Stromal cell of bone marrow (primary cell): ENCODE measurements around the gene DOP1A.

Experiments
- DNase-seq: peaks from one replicate; pipeline ENCODE4 v3.0.0-alpha.2; 2012; ENCODE audit warnings: low read depth

Gene DOP1A

GRCh38 chr6:83083476-83083875 lies 16.0 kb downstream of the DOP1A start:
- no peak for DNase-seq

DNA sequence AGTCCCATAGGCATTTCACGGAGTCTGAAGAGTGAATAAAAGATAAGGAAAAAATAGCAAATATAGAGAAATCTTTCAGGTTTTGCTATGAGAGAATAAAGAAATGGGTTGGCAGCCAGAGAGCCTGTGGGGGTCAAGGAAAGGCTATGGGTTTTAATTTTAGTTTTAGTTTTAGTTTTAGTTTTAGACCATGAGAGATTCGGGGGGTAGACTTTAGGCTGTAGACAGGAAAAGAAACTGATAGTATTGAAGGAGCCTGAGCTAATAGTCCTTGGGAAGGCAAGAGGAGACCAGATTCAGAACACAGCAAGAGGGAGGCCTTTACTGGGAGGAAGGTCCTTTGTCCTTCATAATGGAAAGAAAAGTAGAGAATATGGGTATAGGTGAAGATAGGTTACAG lies 19.3 kb downstream of the DOP1A start:
- no peak for DNase-seq

GRCh38 chr6:83092756-83093399 lies 25.4 kb downstream of the DOP1A start:
- no peak for DNase-seq

DNA sequence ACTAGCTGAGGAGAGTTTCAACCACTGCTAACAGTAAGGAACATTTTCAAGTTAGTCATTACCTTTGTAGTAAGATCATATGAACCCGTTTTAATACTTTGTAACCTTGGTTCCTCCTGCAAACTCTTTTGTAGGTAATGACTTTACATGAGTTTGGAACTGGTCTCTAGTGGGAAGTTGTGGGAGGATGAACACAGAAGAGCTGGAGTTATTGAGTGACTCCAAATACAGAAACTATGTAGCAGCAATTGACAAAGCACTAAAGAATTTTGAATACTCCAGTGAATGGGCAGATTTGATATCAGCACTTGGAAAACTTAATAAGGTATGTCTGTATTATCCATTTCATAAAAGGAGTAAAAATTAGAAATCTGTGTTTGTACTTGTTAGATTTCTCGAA lies 29.3 kb downstream of the DOP1A start:
- no peak for DNase-seq

DNA sequence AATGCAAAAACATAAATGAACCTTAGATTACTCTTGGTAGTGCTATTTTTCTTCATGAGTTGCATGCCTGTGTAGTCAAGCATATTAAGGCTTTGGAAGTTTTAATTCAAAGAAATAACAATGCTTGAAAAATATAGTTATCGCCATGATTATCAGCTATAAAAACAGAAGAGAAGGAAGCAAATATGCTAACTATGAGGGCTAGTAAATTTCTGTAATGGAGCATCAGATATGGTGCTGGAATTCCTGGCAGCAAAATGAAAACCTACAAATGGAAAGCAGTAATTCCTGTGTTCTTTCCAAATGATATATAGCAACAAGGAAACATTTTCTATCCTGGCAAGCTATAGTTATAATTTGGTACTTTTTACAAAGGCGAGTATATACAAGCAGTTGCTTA lies 29.7 kb downstream of the DOP1A start:
- DNase-seq, result no peak

GRCh38 chr6:83097675-83098074 lies 30.2 kb downstream of the DOP1A start:
- no peak for DNase-seq

- DNase-seq, result no peak
Measured at GRCh38 chr6:83098589-83098988, 31.1 kb downstream of the DOP1A start.

DNA sequence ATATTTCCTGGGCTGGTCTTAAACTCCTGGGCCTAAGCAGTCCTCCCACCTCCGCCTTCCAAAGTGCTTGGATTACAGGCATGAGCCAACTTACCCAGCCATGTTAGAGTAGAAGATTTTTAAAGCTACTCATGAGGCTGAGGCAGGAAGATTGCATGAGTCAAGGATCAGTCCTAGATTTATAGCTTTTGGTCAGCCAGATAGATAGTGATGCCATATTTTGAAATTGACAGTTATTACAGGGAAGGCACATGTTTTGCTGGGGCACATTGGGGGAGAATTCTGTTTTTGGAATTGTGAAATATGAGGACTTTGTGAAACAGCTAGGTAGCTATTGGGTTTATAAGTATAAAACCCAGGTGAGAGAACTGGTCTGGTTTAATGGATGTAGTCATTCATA lies 40.9 kb downstream of the DOP1A start:
- no peak for DNase-seq

GRCh38 chr6:83113258-83113657 lies 45.8 kb downstream of the DOP1A start:
- no peak for DNase-seq

DNA sequence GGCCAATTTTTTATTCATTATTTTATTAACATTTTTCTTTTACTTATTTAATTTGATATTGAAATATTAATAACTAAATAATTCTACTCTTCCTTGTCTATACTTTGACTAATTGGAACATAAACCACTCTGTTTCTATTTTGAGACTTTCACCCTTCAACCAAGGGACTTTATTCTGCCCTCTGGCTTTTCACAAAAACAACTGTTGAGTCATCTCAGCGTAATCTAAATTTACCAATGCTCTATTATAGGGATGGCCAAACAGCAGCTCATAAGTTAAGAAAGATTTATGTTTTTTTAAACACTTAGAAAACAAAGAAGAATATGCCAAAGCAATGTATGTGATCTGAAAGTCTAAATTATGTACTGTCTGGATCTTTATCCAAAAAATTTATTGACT lies 46.7 kb downstream of the DOP1A start:
- DNase-seq, result peak; percentile 11

DNA sequence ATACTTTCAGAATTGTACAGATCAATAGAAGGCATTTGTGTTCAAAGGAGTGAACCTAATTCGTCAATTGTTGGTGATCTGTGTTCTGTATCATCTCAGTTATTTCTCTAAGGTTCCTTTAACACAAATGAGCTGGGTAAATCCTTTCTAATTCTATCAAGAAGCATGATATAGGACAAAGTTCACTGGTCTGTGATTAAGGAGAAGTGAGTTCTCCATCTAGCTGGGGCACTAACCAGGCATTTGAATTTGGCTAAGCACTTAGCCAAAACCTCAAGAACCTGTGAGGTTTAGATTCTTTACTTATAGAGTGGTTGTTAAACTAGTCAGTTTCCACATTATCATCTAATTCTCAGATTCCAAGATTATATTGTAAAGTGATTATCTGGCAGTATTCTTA lies 50.3 kb downstream of the DOP1A start:
- no peak for DNase-seq

DNA sequence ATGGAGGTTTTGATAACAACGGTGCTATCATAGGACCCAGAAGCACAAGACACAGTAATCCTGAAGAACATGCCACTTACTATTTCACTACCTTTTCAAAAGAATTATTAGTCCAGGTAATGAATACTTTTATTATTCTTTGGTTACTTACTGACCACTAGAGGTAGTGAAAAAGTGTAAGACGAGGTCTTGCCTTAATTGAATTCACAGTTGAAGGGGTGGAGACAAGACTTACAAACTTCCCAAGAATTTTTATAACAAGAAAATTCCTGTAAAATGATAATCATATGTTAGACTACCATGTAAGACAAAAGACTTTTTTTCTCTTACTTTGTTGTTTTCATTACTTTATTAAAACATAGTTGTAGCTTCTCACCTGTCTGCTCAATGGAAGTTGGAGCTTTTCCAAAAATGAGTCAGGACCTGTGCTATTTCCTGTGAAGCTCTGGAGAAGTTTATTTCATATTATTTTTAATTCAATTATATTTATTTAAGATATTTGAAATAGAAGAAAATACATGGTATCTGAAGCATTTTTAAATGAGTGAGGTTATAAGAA lies 52.4 kb downstream of the DOP1A start:
- DNase-seq, result no peak

GRCh38 chr6:83124553-83124952 lies 57.1 kb downstream of the DOP1A start:
- DNase-seq, result no peak

DNA sequence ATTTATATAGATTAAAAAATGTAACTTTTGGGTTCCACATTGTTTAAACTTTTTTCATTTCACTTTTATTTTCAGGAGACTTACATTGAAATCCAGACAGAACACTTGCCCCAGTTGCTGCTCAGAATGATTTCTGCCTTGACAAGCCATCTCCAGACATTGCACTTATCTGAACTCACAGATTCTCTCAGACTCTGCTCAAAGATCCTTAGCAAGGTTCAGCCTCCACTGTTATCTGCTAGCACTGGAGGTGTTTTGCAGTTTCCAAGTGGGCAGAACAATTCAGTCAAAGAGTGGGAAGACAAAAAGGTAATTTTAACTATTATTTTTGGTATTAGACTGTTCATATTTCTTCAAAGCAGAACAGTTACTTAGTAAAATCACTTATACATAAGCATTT lies 58.0 kb downstream of the DOP1A start:
- no peak for DNase-seq

GRCh38 chr6:83126223-83126622 lies 58.8 kb downstream of the DOP1A start:
- no peak for DNase-seq

DNA sequence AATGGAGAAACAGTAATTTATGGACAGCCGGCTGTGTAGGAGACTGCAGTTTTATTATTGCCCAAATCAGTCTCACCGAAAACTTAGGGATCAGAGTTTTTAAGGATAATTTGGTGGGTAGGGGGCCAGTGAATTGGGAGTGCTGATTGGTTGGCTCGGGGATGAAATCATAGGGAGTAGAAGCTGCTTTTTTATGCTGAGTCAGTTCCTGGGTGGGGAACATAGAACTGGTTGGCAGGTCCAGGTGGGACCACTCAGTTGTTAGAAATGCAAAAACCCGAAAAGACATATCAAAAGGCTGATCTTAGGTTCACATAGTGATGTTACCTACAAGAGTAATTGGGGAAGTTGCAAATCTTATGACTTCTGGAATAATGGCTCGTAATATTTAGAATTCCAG lies 59.3 kb downstream of the DOP1A start:
- no peak for DNase-seq

GRCh38 chr6:83127258-83127657 lies 59.8 kb downstream of the DOP1A start:
- no peak for DNase-seq

DNA sequence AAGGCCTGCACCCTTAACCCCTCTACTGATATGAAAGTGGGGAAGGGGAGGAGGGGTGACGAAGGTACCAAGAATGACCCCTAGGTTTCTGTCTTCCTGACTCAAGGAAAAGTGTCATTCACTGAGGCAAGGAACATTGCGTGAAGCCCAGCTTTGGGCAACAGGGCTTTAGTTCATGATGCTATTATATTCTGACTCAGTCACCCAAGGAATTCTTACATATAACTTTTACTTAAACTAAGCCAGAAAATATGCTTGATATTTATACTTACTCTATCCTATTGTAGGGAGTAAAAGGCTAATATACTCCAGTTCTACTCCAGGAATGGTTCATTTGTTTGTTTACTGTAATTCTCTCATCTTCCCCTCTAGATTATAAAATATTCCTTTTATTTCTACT lies 60.5 kb downstream of the DOP1A start:
- DNase-seq, result no peak

DNA sequence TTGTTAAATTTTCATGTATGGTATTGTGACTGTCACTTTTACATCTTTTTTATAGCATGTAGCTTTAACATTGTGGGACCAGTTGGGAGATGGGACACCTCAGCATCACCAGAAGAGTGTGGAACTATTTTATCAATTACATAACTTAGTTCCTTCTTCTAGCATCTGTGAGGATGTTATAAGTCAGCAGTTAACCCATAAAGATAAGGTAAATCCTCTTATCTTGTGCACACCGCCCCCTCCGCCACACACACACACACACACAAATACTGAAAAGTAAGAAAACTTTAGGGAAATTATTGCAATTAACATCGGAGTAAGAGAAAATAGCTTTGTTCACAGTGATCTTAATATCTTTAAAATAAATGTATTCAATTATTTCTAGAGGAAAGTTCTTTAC lies 64.7 kb downstream of the DOP1A start:
- DNase-seq, result no peak

DNA sequence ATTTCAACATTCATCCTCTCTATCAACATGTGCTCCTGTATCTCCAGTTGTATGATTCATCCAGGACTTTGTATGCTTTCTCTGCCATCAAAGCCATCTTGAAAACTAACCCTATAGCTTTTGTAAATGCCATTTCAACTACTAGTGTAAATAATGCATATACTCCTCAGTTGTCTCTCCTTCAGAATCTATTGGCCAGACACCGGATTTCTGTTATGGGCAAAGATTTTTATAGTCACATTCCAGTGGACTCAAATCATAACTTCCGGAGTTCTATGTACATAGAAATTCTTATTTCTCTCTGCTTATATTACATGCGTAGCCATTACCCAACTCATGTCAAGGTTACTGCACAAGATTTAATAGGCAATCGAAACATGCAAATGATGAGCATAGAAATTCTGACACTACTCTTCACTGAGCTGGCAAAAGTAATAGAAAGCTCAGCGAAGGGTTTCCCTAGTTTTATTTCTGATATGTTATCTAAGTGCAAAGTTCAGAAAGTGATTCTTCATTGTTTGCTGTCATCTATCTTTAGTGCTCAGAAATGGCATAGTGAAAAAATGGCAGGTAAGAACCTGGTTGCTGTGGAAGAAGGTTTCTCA lies 70.7 kb downstream of the DOP1A start:
- no peak for DNase-seq

DNA sequence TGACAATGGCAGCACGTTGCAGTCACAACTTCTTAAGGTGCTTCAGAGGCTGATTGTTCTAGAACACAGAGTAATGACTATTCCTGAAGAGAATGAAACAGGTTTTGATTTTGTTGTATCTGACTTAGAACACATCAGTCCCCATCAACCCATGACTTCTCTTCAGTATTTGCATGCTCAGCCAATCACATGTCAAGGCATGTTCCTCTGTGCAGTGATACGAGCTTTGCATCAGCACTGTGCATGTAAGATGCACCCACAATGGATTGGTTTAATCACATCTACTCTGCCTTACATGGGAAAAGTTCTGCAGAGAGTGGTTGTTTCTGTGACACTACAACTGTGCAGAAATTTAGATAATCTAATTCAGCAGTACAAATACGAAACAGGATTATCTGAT lies 71.3 kb downstream of the DOP1A start:
- DNase-seq, result no peak

- DNase-seq, result no peak
Measured at GRCh38 chr6:83151114-83151513, 83.6 kb downstream of the DOP1A start.

DNA sequence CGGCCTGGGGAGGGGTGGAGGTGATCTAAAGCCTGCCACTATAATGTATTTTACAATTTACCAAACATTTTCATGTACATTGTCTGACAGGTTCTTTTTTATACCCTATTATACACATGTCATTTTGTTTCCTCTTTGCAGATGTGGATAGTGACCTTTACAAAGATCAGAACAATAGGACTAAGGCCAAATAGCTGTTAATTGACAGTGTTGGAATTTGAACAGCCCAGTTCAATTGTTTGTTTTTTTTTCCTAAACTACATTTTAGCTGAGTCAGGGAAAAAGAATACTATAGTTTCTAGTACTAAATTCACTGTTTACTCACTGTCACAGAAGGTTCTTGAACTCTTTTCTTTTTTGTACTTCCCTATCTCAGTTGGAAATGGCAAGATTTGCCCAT lies 85.4 kb downstream of the DOP1A start:
- DNase-seq, result no peak

- no peak for DNase-seq
Measured at GRCh38 chr6:83153883-83154521, 86.5 kb downstream of the DOP1A start.
